SK-N-SH (cell line): ENCODE results near the gene PLVAP. TPM values are rescaled to one million over a fixed set of nuclear protein-coding genes. Genes with fewer than 3 reads are reported as not detected.

Source experiments
- CTCF ChIA-PET: fragments of 300-600, 350-600 bp; formaldehyde crosslinking; extraction: SDS; loops from one replicate; lab custom pipeline; 2021; lab: Yijun Ruan, JAX
- POLR2A ChIA-PET: fragments of 350-600 bp; sonication (Branson Sonifier 250); formaldehyde crosslinking; extraction: SDS; loops from one replicate; lab custom pipeline; 2020; ENCODE audit warnings: antibody characterized with exemption, inconsistent platforms; lab: Yijun Ruan, JAX
- DNase-seq: peaks from one replicate; pipeline ENCODE4 v3.0.0; 2012
- H2AFZ ChIP-seq: fragments of 200-600 bp; sonication (generic); 2 replicates; pipeline ENCODE4 v1.8.1; 2016; ENCODE audit warnings: antibody characterized with exemption, mild to moderate bottlenecking, low read depth
- H3F3A ChIP-seq: fragments of 200-600 bp; sonication (generic); replicated peaks from 2 replicates; pipeline ENCODE3; 2016; ENCODE audit warnings: antibody characterized with exemption, mild to moderate bottlenecking; ENCODE audit not compliant: insufficient read depth
- H3K27ac ChIP-seq, 2 experiments: fragments of 200-500 bp in 1 of 2; fragments of 200-600 bp in 1 of 2; sonication (Bioruptor generic) in 1 of 2; sonication (generic), shearing (Covaris generic) in 1 of 2; 2 replicates each; pipeline versions ENCODE4 v1.5.1 to v1.6.1; 2014 to 2016; ENCODE audit warnings: low read depth in 2 of 2, inconsistent platforms in 1 of 2, low read length in 1 of 2, mild to moderate bottlenecking in 1 of 2, mixed read lengths in 1 of 2
- H3K27me3 ChIP-seq: fragments of 200-600 bp; sonication (generic), shearing (Covaris generic); 2 replicates; pipeline ENCODE4 v1.6.1; 2016; ENCODE audit warnings: mixed run types; ENCODE audit not compliant: insufficient read depth
- H3K36me3 ChIP-seq, 2 experiments: fragments of 200-500 bp in 1 of 2; fragments of 200-600 bp in 1 of 2; sonication (Bioruptor generic) in 1 of 2; sonication (generic) in 1 of 2; replicated peaks in 1 of 2; 2 replicates each; pipeline versions ENCODE3 to v1.5.1; 2014 to 2016; ENCODE audit warnings: low read length in 1 of 2, mild to moderate bottlenecking in 1 of 2; ENCODE audit not compliant: insufficient read depth in 2 of 2, control insufficient read depth in 1 of 2
- H3K4me1 ChIP-seq, 2 experiments: fragments of 200-500 bp in 1 of 2; fragments of 200-600 bp in 1 of 2; sonication (Bioruptor generic) in 1 of 2; sonication (generic), shearing (Covaris generic) in 1 of 2; 2 replicates each; pipeline versions ENCODE4 v1.5.1 to v1.6.1; 2014 to 2016; ENCODE audit warnings: low read depth in 1 of 2, low read length in 1 of 2, mixed run types in 1 of 2; ENCODE audit not compliant: insufficient read depth in 2 of 2, control insufficient read depth in 1 of 2
- H3K4me2 ChIP-seq: fragments of 200-600 bp; sonication (generic), shearing (Covaris generic); 2 replicates; pipeline ENCODE4 v1.6.1; 2017; ENCODE audit warnings: mixed run types
- H3K4me3 ChIP-seq, 2 experiments: fragments of 200-500 bp in 1 of 2; fragments of 200-600 bp in 1 of 2; sonication (Bioruptor generic) in 1 of 2; sonication (generic), shearing (Covaris generic) in 1 of 2; 2 replicates each; pipeline versions ENCODE4 v1.5.1 to v1.8.1; 2014 to 2016; ENCODE audit warnings: low read depth in 2 of 2, inconsistent platforms in 1 of 2, low read length in 1 of 2, mild to moderate bottlenecking in 1 of 2, mixed read lengths in 1 of 2, moderate library complexity in 1 of 2
- H3K79me2 ChIP-seq: fragments of 200-600 bp; sonication (generic); 2 replicates; pipeline ENCODE4 v1.8.1; 2017; ENCODE audit warnings: mild to moderate bottlenecking; ENCODE audit not compliant: insufficient read depth
- H3K9ac ChIP-seq: fragments of 200-600 bp; sonication (generic); 2 replicates; pipeline ENCODE4 v1.6.1; 2017; ENCODE audit warnings: mixed run types
- H3K9me2 ChIP-seq: fragments of 200-600 bp; sonication (generic); 2 replicates; pipeline ENCODE4 v1.6.1; 2017; ENCODE audit warnings: mixed run types
- H3K9me3 ChIP-seq: fragments of 200-600 bp; sonication (generic); 2 replicates; pipeline ENCODE4 v1.6.1; 2017; ENCODE audit warnings: mixed run types, mild to moderate bottlenecking, moderate library complexity
- H4K20me1 ChIP-seq: fragments of 200-600 bp; sonication (generic); 2 replicates; pipeline ENCODE4 v1.6.1; 2017; ENCODE audit warnings: mild to moderate bottlenecking, mixed run types; ENCODE audit not compliant: insufficient read depth
- GABPA ChIP-seq: IDR thresholded peaks from 2 replicates; pipeline ENCODE4 v1.4.0; 2012; ENCODE audit warnings: low read depth, mild to moderate bottlenecking
- JUND ChIP-seq: IDR thresholded peaks from 2 replicates; pipeline ENCODE4 v1.4.0; 2012
- RXRA ChIP-seq: IDR thresholded peaks from 2 replicates; pipeline ENCODE4 v1.4.0; 2012; ENCODE audit warnings: low read depth, mild to moderate bottlenecking, borderline replicate concordance
- TCF12 ChIP-seq: IDR thresholded peaks from 2 replicates; pipeline ENCODE4 v1.4.0; 2012
- WGBS: methylation state at CpG from one replicate; pipeline ENCODE4 v1.1.6; 2017; ENCODE audit warnings: low lambda C conversion rate; 5-methylcytosine and 5-hydroxymethylcytosine counted together
- polyA plus RNA-seq, 3 experiments: library from polyadenylated mRNA; depleted of rRNA; stranded (reverse); fragments of >200 nt; gene quantifications; 2 replicates each; pipeline ENCODE4 v1.2.3, GENCODE V29; 2012
- TF ChIP-seq, protein P1 (sequence below): IDR thresholded peaks from 2 replicates; pipeline ENCODE4 v1.6.1; 2012; ENCODE audit warnings: mild to moderate bottlenecking, low read depth, low read length, moderate library complexity
- TF ChIP-seq, protein P2 (sequence below): fragments of 200-600 bp; sonication (generic); IDR thresholded peaks from 2 replicates; pipeline ENCODE4 v1.6.1; 2017; ENCODE audit warnings: antibody characterized with exemption, mild to moderate bottlenecking, moderate library complexity

The PLVAP gene
- polyA plus RNA-seq, 1 of the 3 experiments (the other 2 are of a cell fraction), result not detected

DNA sequence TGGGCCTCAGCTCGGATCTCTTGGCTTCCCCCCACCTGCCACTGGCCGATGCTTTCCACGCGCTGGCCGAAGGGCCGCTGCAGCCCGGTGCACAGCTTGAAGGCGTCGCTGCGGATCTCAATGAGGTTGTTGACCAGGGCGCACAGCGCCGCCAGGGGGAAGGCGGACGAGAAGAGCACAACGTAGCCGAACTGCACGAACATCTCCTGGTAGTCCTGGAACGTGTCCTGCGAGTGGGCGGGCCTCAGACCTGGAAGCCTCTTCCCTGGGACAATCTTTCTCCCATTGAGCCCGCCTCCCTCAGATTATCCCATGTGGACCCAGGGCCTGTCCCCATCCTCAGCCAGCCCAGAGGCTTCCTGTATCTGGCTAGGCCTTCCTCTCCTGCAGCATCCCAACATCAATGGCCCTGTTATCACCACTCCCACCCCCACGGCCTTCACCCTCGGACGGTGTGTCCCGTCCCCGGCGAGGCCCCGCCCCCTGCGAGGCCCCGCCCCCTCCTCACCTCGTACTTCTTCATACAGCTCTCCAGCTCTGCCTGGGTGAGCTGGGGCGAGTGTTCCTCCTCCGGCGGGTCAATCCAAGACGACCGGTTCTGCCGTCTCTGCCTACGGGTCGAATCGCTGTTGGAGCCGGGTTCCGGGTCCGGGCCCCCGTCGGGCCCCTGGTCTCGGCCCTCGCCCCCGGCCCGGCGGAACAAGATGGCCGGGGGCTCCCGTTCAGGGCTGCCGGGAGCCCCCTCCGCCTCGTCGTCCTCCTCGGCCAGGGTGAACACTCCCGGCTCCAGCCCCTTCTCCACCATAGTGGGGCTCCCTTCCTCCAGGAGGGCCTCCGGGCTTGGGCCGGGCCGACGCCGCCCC lies 49.3 kb downstream of the PLVAP start:
- CTCF ChIA-PET, result interaction anchor here (1.3 kb wide), 1 partner anchor 16 kb away, joined by 4 read pairs; no protein-coding TSS in a partner anchor
- no peaks in the 10 kb centered on the region for H3K9me2 ChIP-seq
- no peaks in the 10 kb centered on the region for H3K27me3 ChIP-seq
- H3K4me3 ChIP-seq, result no peak overlapping the region
- H3K27ac ChIP-seq, result no peak overlapping the region
- H3K4me1 ChIP-seq, result peaks cover 0 to 2% of the 10 kb centered on the region in 2 experiments; a peak in 1 of 4 replicates
- DNase-seq, result peak; percentile 85
- no peaks in the 10 kb centered on the region for H3K9me3 ChIP-seq
- H3K79me2 ChIP-seq, result no peaks in the 10 kb centered on the region
- no peak overlapping the region for H2AFZ ChIP-seq
- no peaks in the 10 kb centered on the region for H4K20me1 ChIP-seq
- POLR2A ChIA-PET, result interaction anchor here (1.1 kb wide), 1 partner anchor 19 kb away, joined by 4 read pairs; the partner anchor contains the start of gene DDA1
- peaks cover 0 to 13% of the 10 kb centered on the region in 2 experiments for H3K36me3 ChIP-seq
- no peak for TF ChIP-seq JUND
- TF ChIP-seq, protein P1, sequence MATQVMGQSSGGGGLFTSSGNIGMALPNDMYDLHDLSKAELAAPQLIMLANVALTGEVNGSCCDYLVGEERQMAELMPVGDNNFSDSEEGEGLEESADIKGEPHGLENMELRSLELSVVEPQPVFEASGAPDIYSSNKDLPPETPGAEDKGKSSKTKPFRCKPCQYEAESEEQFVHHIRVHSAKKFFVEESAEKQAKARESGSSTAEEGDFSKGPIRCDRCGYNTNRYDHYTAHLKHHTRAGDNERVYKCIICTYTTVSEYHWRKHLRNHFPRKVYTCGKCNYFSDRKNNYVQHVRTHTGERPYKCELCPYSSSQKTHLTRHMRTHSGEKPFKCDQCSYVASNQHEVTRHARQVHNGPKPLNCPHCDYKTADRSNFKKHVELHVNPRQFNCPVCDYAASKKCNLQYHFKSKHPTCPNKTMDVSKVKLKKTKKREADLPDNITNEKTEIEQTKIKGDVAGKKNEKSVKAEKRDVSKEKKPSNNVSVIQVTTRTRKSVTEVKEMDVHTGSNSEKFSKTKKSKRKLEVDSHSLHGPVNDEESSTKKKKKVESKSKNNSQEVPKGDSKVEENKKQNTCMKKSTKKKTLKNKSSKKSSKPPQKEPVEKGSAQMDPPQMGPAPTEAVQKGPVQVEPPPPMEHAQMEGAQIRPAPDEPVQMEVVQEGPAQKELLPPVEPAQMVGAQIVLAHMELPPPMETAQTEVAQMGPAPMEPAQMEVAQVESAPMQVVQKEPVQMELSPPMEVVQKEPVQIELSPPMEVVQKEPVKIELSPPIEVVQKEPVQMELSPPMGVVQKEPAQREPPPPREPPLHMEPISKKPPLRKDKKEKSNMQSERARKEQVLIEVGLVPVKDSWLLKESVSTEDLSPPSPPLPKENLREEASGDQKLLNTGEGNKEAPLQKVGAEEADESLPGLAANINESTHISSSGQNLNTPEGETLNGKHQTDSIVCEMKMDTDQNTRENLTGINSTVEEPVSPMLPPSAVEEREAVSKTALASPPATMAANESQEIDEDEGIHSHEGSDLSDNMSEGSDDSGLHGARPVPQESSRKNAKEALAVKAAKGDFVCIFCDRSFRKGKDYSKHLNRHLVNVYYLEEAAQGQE, result no peak
- H3K4me2 ChIP-seq, result no peak overlapping the region
- peaks cover 2% of the 10 kb centered on the region for H3F3A ChIP-seq
- 76% methylated on average over 32 of the region's 64 CpGs for WGBS
- no peak overlapping the region for H3K9ac ChIP-seq

DNA sequence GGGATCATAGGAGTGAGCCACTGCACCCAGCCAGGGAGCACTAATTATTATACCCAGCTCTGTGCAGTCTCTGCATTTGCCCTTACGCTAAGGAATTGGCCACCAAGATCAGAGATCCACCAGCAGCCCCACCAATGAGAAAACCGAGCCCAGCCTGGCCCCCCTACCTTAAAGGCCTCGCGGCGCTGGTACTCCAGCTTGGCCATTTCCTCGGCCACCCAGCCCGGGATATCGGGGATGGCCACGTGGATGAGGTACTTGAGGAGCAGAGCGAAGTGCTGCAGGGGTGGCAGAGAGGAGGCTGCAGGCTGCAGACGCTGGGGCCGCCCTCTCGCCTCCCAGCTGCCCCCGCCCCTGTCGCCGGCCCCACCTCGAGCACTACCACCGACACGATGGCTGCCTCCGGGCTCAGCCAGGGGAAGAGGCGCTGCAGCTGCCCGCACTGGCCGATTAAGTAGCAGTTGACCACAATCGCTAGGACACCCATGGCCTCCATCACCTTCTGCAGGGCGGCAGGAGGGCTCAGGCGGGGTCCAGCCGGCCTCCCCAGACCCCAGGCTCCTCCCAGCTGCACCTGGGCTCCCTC lies 50.0 kb downstream of the PLVAP start:
- 96% methylated on average over 23 of the region's 27 CpGs for WGBS
- no peak overlapping the region for H3K4me2 ChIP-seq
- ChIA-PET CTCF (interaction anchor here (1.3 kb wide), 1 partner anchor 15 kb away, joined by 4 read pairs; no protein-coding TSS in a partner anchor), POLR2A (interaction anchor here (1.1 kb wide), 1 partner anchor 18 kb away, joined by 4 read pairs; the partner anchor contains the start of gene DDA1)
- H3K36me3 ChIP-seq, result peaks cover 0 to 18% of the 10 kb centered on the region in 2 experiments
- no peaks in the 10 kb centered on the region for H3K79me2 ChIP-seq
- DNase-seq, result no peak
- no peaks in the 10 kb centered on the region for H3F3A ChIP-seq
- H4K20me1 ChIP-seq, result no peaks in the 10 kb centered on the region
- no peaks in the 10 kb centered on the region for H3K9me2 ChIP-seq
- no peak overlapping the region for H2AFZ ChIP-seq
- H3K9me3 ChIP-seq, result no peaks in the 10 kb centered on the region
- TF ChIP-seq GABPA (no peak), RXRA (no peak), JUND (no peak), TCF12 (no peak)
- TF ChIP-seq, protein P2, sequence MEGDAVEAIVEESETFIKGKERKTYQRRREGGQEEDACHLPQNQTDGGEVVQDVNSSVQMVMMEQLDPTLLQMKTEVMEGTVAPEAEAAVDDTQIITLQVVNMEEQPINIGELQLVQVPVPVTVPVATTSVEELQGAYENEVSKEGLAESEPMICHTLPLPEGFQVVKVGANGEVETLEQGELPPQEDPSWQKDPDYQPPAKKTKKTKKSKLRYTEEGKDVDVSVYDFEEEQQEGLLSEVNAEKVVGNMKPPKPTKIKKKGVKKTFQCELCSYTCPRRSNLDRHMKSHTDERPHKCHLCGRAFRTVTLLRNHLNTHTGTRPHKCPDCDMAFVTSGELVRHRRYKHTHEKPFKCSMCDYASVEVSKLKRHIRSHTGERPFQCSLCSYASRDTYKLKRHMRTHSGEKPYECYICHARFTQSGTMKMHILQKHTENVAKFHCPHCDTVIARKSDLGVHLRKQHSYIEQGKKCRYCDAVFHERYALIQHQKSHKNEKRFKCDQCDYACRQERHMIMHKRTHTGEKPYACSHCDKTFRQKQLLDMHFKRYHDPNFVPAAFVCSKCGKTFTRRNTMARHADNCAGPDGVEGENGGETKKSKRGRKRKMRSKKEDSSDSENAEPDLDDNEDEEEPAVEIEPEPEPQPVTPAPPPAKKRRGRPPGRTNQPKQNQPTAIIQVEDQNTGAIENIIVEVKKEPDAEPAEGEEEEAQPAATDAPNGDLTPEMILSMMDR, result no peak
- H3K27ac ChIP-seq, result no peak overlapping the region
- no peaks in the 10 kb centered on the region for H3K4me1 ChIP-seq
- no peaks in the 10 kb centered on the region for H3K27me3 ChIP-seq
- H3K9ac ChIP-seq, result no peak overlapping the region
- no peak overlapping the region for H3K4me3 ChIP-seq
